ENCODE data around the gene MAP3K7.

MAP3K7 gene

DNA sequence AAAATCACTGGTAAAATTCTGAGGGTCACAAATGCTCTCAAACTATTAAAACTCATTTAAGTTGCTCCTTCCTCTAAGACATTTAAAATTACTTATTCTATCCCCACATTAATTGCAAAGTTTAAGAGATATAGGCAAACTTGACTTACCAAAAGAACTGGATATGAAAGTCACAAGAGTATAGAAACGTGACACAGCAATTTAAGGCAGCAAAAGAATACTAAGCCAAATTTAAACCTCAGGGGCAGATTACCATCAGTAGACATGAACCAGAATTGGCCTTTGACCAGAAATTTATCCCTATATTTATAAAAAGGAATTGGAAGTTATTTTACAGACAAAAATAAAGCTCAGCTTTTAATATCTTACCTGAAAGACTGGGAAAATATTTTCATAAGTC lies 56.0 kb downstream of the MAP3K7 start:
- FAIRE-seq: no peak
- no peak for TF ChIP-seq POLR2A (IDR thresholded peaks at IDR 0.05; ENCODE audit: low read depth, low read length)
- DNase-seq (ENCODE audit: insufficient read length, low spot score): no peak

- DNase-seq (ENCODE audit: insufficient read length, low spot score): no peak
- no peak for FAIRE-seq
Observed at GRCh38 chr6:90525421-90525820, 61.5 kb downstream of the MAP3K7 start.

GRCh38 chr6:90523779-90524310 lies 63.0 kb downstream of the MAP3K7 start:
- no peak for FAIRE-seq
- TF ChIP-seq POLR2A (IDR thresholded peaks at IDR 0.05; ENCODE audit: low read depth, low read length): no peak
- no peak for DNase-seq (ENCODE audit: insufficient read length, low spot score)

More at GRCh38 chr6:90525421-90525820, 61.5 kb downstream of the MAP3K7 start:
- TF ChIP-seq POLR2A (IDR thresholded peaks at IDR 0.05; ENCODE audit: low read depth, low read length): no peak

DNA sequence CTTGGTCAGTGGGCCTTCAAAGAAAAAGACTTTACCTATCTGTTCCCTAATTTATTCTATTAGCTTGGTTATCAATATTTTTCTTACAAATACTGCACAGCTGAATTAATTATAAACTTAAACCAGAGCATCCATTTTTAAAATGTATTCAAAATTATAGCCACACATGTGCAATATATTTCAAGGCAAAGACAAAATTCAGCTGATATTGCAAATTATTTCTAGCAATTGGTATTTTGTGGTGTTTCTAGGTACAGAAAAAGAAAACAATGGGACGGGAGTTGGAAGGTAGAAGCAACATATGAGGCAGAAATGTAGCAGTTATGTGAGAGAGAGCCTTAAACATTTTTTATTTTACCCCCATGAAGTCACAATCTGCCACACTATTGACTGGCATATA lies 64.9 kb downstream of the MAP3K7 start:
- DNase-seq (ENCODE audit: insufficient read length, low spot score) (no peak), FAIRE-seq (no peak)
- TF ChIP-seq POLR2A (IDR thresholded peaks at IDR 0.05; ENCODE audit: low read depth, low read length): no peak

- FAIRE-seq: no peak
- no peak for TF ChIP-seq POLR2A (IDR thresholded peaks at IDR 0.05; ENCODE audit: low read depth, low read length)
- DNase-seq (ENCODE audit: insufficient read length, low spot score): no peak
Observed at GRCh38 chr6:90516074-90516660, 70.7 kb downstream of the MAP3K7 start.

GRCh38 chr6:90514496-90514895 lies 72.4 kb downstream of the MAP3K7 start:
- TF ChIP-seq POLR2A (IDR thresholded peaks at IDR 0.05; ENCODE audit: low read depth, low read length): no peak
- FAIRE-seq (no peak), DNase-seq (ENCODE audit: insufficient read length, low spot score) (no peak)

DNA sequence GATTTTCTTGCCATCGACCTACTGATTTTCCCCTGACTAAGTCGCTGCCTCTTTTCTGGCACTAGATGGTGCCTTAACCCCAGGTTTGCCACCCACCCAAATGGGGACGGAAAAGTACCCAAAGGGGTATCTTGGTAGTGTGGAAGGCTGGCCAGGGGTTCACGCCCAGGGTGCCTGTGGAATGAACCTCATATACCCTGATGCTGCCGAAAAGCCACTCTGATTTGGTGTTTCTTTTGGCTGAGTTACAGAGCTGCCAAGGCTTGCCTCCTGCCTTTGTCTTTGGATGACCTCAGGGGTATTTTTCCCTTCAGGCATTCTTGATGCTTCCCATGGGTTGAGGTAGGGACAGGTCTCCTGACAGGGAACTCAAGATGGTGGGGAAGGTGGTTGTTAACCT lies 78.1 kb downstream of the MAP3K7 start:
- FAIRE-seq (no peak), DNase-seq (ENCODE audit: insufficient read length, low spot score) (no peak)
- TF ChIP-seq POLR2A (IDR thresholded peaks at IDR 0.05; ENCODE audit: low read depth, low read length): no peak

- DNase-seq (ENCODE audit: insufficient read length, low spot score) (no peak), FAIRE-seq (no peak)
Observed at GRCh38 chr6:90502866-90503407, 83.9 kb downstream of the MAP3K7 start.

GRCh38 chr6:90502381-90502780 lies 84.5 kb downstream of the MAP3K7 start:
- DNase-seq (ENCODE audit: insufficient read length, low spot score) (no peak), FAIRE-seq (no peak)
- TF ChIP-seq POLR2A (IDR thresholded peaks at IDR 0.05; ENCODE audit: low read depth, low read length): no peak

More at GRCh38 chr6:90502866-90503407, 83.9 kb downstream of the MAP3K7 start:
- no peak for TF ChIP-seq POLR2A (IDR thresholded peaks at IDR 0.05; ENCODE audit: low read depth, low read length)

GRCh38 chr6:90500458-90500857 lies 86.4 kb downstream of the MAP3K7 start:
- TF ChIP-seq POLR2A (IDR thresholded peaks at IDR 0.05; ENCODE audit: low read depth, low read length): no peak
- DNase-seq (ENCODE audit: insufficient read length, low spot score) (no peak), FAIRE-seq (no peak)

GRCh38 chr6:90497411-90497810 lies 89.5 kb downstream of the MAP3K7 start:
- no peak for TF ChIP-seq POLR2A (IDR thresholded peaks at IDR 0.05; ENCODE audit: low read depth, low read length)
- FAIRE-seq: no peak

DNA sequence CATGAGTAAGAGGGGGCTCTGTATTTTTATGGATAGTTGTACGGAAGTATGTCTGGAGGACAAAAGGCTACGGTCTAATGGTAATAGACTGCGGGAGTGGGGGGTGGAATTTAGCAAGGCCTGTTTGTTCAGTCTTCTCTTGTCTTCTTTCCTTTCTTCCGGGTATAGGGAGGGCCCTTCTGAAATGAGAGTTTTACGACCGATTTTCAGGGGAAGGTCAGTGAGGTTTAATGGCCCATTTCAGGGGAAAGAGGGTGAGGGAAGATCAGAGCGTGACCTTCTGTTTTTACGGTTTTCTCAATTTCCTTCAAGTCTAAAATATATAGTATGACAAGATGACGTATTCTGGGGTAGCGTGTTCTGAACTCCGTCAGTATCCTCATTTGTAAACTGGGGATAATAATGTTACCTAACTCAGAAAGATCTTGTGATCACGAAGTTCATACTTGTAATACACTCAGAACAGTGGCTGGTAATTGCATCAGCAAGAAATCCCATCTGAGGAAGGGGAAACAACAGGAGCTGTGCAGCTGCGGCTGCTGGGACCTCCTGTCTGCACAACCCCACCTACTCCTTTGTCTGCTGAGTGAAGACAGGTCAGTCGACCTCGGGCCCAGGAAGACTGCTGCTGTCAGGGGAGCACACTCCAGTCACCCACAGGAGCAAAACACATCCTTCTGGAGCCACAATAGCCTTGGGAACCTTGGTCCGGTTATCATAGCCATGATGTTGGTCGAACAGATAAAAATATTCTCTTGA lies 90.4 kb downstream of the MAP3K7 start:
- FAIRE-seq (no peak), DNase-seq (ENCODE audit: insufficient read length, low spot score) (no peak)
- TF ChIP-seq POLR2A (IDR thresholded peaks at IDR 0.05; ENCODE audit: low read depth, low read length): no peak

More at GRCh38 chr6:90497411-90497810, 89.5 kb downstream of the MAP3K7 start:
- no peak for DNase-seq (ENCODE audit: insufficient read length, low spot score)

DNA sequence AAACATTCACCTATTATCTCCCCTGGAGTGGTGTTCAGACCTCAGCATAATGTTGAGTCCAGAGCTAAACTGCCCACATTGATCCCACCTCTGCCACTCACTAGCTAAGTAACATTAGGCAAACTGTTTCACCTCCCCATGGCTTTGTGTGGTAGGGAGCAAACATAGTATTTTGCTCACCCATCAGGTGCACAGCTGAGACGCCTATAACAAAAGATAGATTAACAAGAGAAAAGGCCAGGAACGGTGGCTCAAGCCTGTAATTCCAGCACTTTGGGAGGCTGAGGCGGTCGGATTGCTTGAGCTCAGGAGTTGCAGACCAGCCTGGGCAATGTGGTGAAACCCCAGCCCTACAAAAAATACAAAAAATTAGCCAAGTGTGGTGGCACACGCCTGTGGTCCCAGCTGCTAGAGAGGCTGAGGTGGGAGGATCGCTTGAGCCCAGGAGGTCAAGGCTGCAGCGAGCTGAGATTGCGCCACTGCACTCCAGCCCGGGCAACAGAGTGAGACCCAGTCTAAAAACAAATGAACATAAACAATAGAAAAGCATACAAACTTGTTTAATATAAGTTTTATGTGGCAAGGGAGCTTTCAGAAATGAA lies 91.6 kb downstream of the MAP3K7 start:
- FAIRE-seq: no peak
- no peak for DNase-seq (ENCODE audit: insufficient read length, low spot score)
- no peak for TF ChIP-seq POLR2A (IDR thresholded peaks at IDR 0.05; ENCODE audit: low read depth, low read length)

DNA sequence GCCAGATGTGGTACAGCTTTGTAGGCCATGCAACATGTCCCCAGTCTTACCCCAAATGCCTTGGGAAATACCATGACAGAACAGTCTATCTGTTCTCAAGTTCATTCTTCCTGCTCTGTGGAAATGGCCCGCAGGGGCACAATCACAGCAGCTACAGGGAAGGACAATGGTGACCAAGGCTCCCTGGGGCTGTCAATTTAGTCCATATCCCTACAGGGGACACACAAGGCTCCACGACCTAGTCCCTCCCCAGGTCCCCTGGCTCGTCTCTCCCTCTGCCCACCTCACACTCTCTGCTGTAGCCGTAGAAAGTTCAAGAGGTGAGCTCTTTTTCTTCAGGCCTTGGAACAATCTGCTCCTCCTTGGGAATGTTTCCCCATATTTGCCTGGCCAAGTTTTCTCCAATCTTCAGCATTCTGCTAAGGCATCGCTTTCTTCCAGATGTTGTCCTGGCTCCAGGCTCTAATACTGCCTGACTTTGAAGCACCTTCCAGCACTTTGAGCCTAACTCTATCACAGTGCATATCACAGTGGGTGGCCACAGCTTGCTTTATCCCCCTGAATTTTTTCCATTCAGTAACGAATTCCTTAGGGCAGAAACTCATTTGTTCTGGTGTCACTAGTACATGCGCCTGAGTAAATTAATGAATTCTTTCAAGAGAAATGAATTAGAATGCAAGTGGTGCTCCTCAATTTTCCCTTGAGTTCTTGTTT lies 92.6 kb downstream of the MAP3K7 start:
- FAIRE-seq (no peak), DNase-seq (ENCODE audit: insufficient read length, low spot score) (no peak)
- no peak for TF ChIP-seq POLR2A (IDR thresholded peaks at IDR 0.05; ENCODE audit: low read depth, low read length)

Measured in H54 (cell line).